ENCODE results near the gene MAP3K5. TPM values are rescaled to one million over a fixed set of nuclear protein-coding genes. Genes with fewer than 3 reads are reported as not detected.
"Not testable (repeated sequence)": the region's sequence is repeated elsewhere in the genome, so short reads cannot be mapped to it uniquely, and the experiment has no call there.

Gene MAP3K5
- total RNA-seq, 3 donors from 2014 or later (not counting 1 experiment from before 2014, with no cell fraction given), result 19.7 to 36.7 (median 35.4) TPM

GRCh38 chr6:136587527-136587926, 204.8 kb downstream of the MAP3K5 start:
- peaks cover 52% of the 10 kb centered on the region for H3K36me3 Mint-ChIP-seq

GRCh38 chr6:136586295-136586694, 206.0 kb downstream of the MAP3K5 start:
- Histone ChIP-seq H3K9me3 (ENCODE audit: control insufficient read depth, insufficient read depth, low read length) (no peaks in the 10 kb centered on the region), H3K36me3 (ENCODE audit: control insufficient read depth, insufficient read depth, low read length) (peaks cover 60% of the 10 kb centered on the region), H3K4me3 (ENCODE audit: low read length) (no peak overlapping the region), H3K27me3 (ENCODE audit: control insufficient read depth, insufficient read depth, low read length) (no peaks in the 10 kb centered on the region), H3K4me1 (ENCODE audit: control insufficient read depth, insufficient read depth, low read length) (no peaks in the 10 kb centered on the region), H3K27ac (ENCODE audit: low read length) (no peak overlapping the region)
- no peak for DNase-seq
- TF ChIP-seq CTCF (IDR thresholded peaks at IDR 0.05), result no peak
- Mint-ChIP-seq H3K36me3 (peaks cover 42% of the 10 kb centered on the region), H3K27ac (peak overlapping the region in 1 of 2 donors; percentile 29), H3K4me1 (peaks cover 0 to 6% of the 10 kb centered on the region in 2 donors), H3K4me3 (no peak overlapping the region), H3K27me3 (ENCODE audit: low read depth in 2 of 2) (no peaks in the 10 kb centered on the region), H3K9me3 (no peaks in the 10 kb centered on the region)
- ATAC-seq, result no peak
- intact Hi-C loops (cut with micrococcal nuclease), result no loop called here
- 86% methylated on average over 4 of the region's 4 CpGs for WGBS (ENCODE audit: insufficient coverage)

More at GRCh38 chr6:136587527-136587926, 204.8 kb downstream of the MAP3K5 start:
- no peak for TF ChIP-seq CTCF (IDR thresholded peaks at IDR 0.05)
- no peak overlapping the region for H3K4me3 Mint-ChIP-seq
- H3K27me3 Mint-ChIP-seq (ENCODE audit: low read depth in 2 of 2), result no peaks in the 10 kb centered on the region
- intact Hi-C loops (cut with micrococcal nuclease), result no loop called here
- 86% methylated on average over 1 of the region's 1 CpG for WGBS (ENCODE audit: insufficient coverage)
- H3K27ac Mint-ChIP-seq, result no peak overlapping the region
- no peaks in the 10 kb centered on the region for H3K9me3 Mint-ChIP-seq
- peaks cover 62% of the 10 kb centered on the region for H3K36me3 ChIP-seq (ENCODE audit: control insufficient read depth, insufficient read depth, low read length)
- no peak for DNase-seq
- peaks cover 0 to 6% of the 10 kb centered on the region in 2 donors for H3K4me1 Mint-ChIP-seq
- no peak for ATAC-seq
- H3K27ac ChIP-seq (ENCODE audit: low read length), result no peak overlapping the region
- H3K4me3 ChIP-seq (ENCODE audit: low read length), result no peak overlapping the region
- no peaks in the 10 kb centered on the region for H3K4me1 ChIP-seq (ENCODE audit: control insufficient read depth, insufficient read depth, low read length)
- H3K27me3 ChIP-seq (ENCODE audit: control insufficient read depth, insufficient read depth, low read length), result no peaks in the 10 kb centered on the region
- no peaks in the 10 kb centered on the region for H3K9me3 ChIP-seq (ENCODE audit: control insufficient read depth, insufficient read depth, low read length)

- H3K27me3 Mint-ChIP-seq (ENCODE audit: low read depth in 2 of 2); H3K4me1 Mint-ChIP-seq; H3K4me3 Mint-ChIP-seq; H3K4me3 ChIP-seq (ENCODE audit: low read length); H3K27me3 ChIP-seq (ENCODE audit: control insufficient read depth, insufficient read depth, low read length); H3K27ac Mint-ChIP-seq; intact Hi-C loops (cut with micrococcal nuclease); DNase-seq; H3K4me1 ChIP-seq (ENCODE audit: control insufficient read depth, insufficient read depth, low read length); ATAC-seq; H3K9me3 ChIP-seq (ENCODE audit: control insufficient read depth, insufficient read depth, low read length); H3K27ac ChIP-seq (ENCODE audit: low read length); H3K9me3 Mint-ChIP-seq: not testable (repeated sequence)
- H3K36me3 ChIP-seq (ENCODE audit: control insufficient read depth, insufficient read depth, low read length), result peaks cover 60% of the 10 kb centered on the region
- WGBS (ENCODE audit: insufficient coverage), result 100% methylated on average over 2 of the region's 2 CpGs
- H3K36me3 Mint-ChIP-seq, result peaks cover 43% of the 10 kb centered on the region
These were observed 206.8 kb downstream of the MAP3K5 start for GRCh38 chr6:136585523-136585922.

GRCh38 chr6:136584290-136584689, 208.0 kb downstream of the MAP3K5 start:
- peak overlapping the region; percentile 3 to 58 for H3K27ac Mint-ChIP-seq
- H3K4me3 ChIP-seq (ENCODE audit: low read length); DNase-seq; H3K9me3 ChIP-seq (ENCODE audit: control insufficient read depth, insufficient read depth, low read length); H3K4me1 Mint-ChIP-seq; H3K4me1 ChIP-seq (ENCODE audit: control insufficient read depth, insufficient read depth, low read length); H3K9me3 Mint-ChIP-seq; H3K27ac ChIP-seq (ENCODE audit: low read length); H3K27me3 ChIP-seq (ENCODE audit: control insufficient read depth, insufficient read depth, low read length); H3K27me3 Mint-ChIP-seq (ENCODE audit: low read depth in 2 of 2); intact Hi-C loops (cut with micrococcal nuclease); H3K4me3 Mint-ChIP-seq; ATAC-seq: not testable (repeated sequence)
- peaks cover 44% of the 10 kb centered on the region for H3K36me3 Mint-ChIP-seq
- 92% methylated on average over 4 of the region's 5 CpGs for WGBS (ENCODE audit: insufficient coverage)
- peaks cover 61% of the 10 kb centered on the region for H3K36me3 ChIP-seq (ENCODE audit: control insufficient read depth, insufficient read depth, low read length)

Measured in natural killer cell (primary cell).